Large intestine (tissue), 1 donor: Measurements from ENCODE around the gene ANKLE1. TPM values are rescaled to one million over a fixed set of nuclear protein-coding genes. Genes with fewer than 3 reads are reported as not detected.

Experiments used
- polyA plus RNA-seq: library from polyadenylated mRNA; unstranded; fragments of 120-200 nt; gene quantifications from one replicate; pipeline ENCODE4 v1.2.1, GENCODE V29; 2013

ANKLE1 gene
- polyA plus RNA-seq, 1 donor = 1.4 TPM

Other genes with a start within 250 kb of the ANKLE1 start
- 9.4 TPM for gene HAUS8, start 206.4 kb upstream of the ANKLE1 start, polyA plus RNA-seq
- gene MYO9B, start 206.1 kb upstream of the ANKLE1 start, polyA plus RNA-seq = 49.8 TPM
- 31.8 TPM for gene USE1, start 66.5 kb upstream of the ANKLE1 start, polyA plus RNA-seq
- gene OCEL1, start 55.7 kb upstream of the ANKLE1 start, polyA plus RNA-seq = 33.0 TPM
- gene NR2F6, start 36.0 kb upstream of the ANKLE1 start, polyA plus RNA-seq = 61.1 TPM
- 3.1 TPM for gene USHBP1, start 17.2 kb upstream of the ANKLE1 start, polyA plus RNA-seq
- gene BABAM1, start 14.5 kb upstream of the ANKLE1 start, polyA plus RNA-seq = 70.7 TPM
- 5.0 TPM for gene ABHD8, start 21.5 kb downstream of the ANKLE1 start, polyA plus RNA-seq
- 47.2 TPM for gene MRPL34, start 24.0 kb downstream of the ANKLE1 start, polyA plus RNA-seq
- 32.8 TPM for gene DDA1, start 27.7 kb downstream of the ANKLE1 start, polyA plus RNA-seq
- gene ANO8, start 53.0 kb downstream of the ANKLE1 start, polyA plus RNA-seq = 4.4 TPM
- gene GTPBP3, start 55.7 kb downstream of the ANKLE1 start, polyA plus RNA-seq = 18.2 TPM
- 35.6 TPM for gene PLVAP, start 95.4 kb downstream of the ANKLE1 start, polyA plus RNA-seq
- 0.28 TPM for gene CCDC194, start 112.3 kb downstream of the ANKLE1 start, polyA plus RNA-seq
- 31.4 TPM for gene BST2, start 123.7 kb downstream of the ANKLE1 start, polyA plus RNA-seq
- gene MVB12A, start 138.1 kb downstream of the ANKLE1 start, polyA plus RNA-seq = 53.5 TPM
- 0.46 TPM for gene TMEM221, start 166.8 kb downstream of the ANKLE1 start, polyA plus RNA-seq
- not detected for gene NXNL1, start 179.0 kb downstream of the ANKLE1 start, polyA plus RNA-seq
- gene SLC27A1, start 188.6 kb downstream of the ANKLE1 start, polyA plus RNA-seq = 7.8 TPM
- 82.7 TPM for gene PGLS, start 229.7 kb downstream of the ANKLE1 start, polyA plus RNA-seq